B cell (primary cell): Measurements from ENCODE around the gene KIAA0586. TPM values are rescaled to one million over a fixed set of nuclear protein-coding genes. Genes with fewer than 3 reads are reported as not detected.

Experiments
- ATAC-seq: fragments of 200-7000 bp; cut with Tn5 transposase; one replicate; pipeline ENCODE4 v1.10.0; 2021; ENCODE audit warnings: low read depth, mild to moderate bottlenecking, moderate number of reproducible peaks, moderate library complexity
- CTCF ChIA-PET: fragments of 350-600 bp; sonication (Branson Sonifier 250); formaldehyde crosslinking; loops from one replicate; lab custom pipeline; 2021; ENCODE audit warnings: antibody characterized with exemption, inconsistent platforms; lab: Charles Lee
- POLR2A ChIA-PET: fragments of 350-600 bp; sonication (Branson Sonifier 250); formaldehyde crosslinking; loops from one replicate; lab custom pipeline; 2021; ENCODE audit warnings: antibody characterized with exemption; lab: Charles Lee
- DNase-seq: peaks from one replicate; pipeline ENCODE4 v3.0.0; 2013
- H2AFZ ChIP-seq: 2 replicates; pipeline ENCODE4 v1.6.1; 2012; ENCODE audit warnings: mild to moderate bottlenecking, low read depth, low read length; ENCODE audit not compliant: insufficient read depth, poor library complexity, severe bottlenecking
- H3K27ac ChIP-seq, 2 donors: 1 replicate in 1 of 2; 2 replicates in 1 of 2; pipeline ENCODE4 v1.5.1; 2012 to 2013; ENCODE audit warnings: low read length in 2 of 2, mild to moderate bottlenecking in 2 of 2, moderate library complexity in 1 of 2
- H3K27me3 ChIP-seq, 4 experiments: fragments of 200-600 bp in 1 of 4; sonication (generic) in 1 of 4; replicated peaks in 1 of 4; 1 replicate in 2 of 4; 2 replicates in 2 of 4; pipeline versions ENCODE4 v1.6.1 to v1.7.0; 2013 to 2016; ENCODE audit warnings: low read length in 3 of 4, mild to moderate bottlenecking in 2 of 4, mixed read lengths in 1 of 4, moderate library complexity in 1 of 4; ENCODE audit not compliant: insufficient read depth in 4 of 4, control insufficient read depth in 3 of 4; ENCODE audit errors: control extremely low read depth in 1 of 4
- H3K36me3 ChIP-seq, 2 experiments: replicated peaks in 1 of 2; 1 replicate in 1 of 2; 2 replicates in 1 of 2; pipeline versions ENCODE4 v1.6.1 to v1.7.1; 2013; ENCODE audit warnings: low read length in 1 of 2; ENCODE audit not compliant: insufficient read depth in 2 of 2, control insufficient read depth in 1 of 2; ENCODE audit errors: control extremely low read depth in 1 of 2, extremely low read depth in 1 of 2
- H3K4me1 ChIP-seq, 2 donors: fragments of 200-600 bp in 1 of 2; sonication (generic) in 1 of 2; 1 replicate in 1 of 2; 2 replicates in 1 of 2; pipeline versions ENCODE4 v1.5.1 to v1.6.1; 2013 to 2017; ENCODE audit warnings: low read length in 2 of 2; ENCODE audit not compliant: control insufficient read depth in 2 of 2, insufficient read depth in 2 of 2
- H3K4me2 ChIP-seq: replicated peaks from 2 replicates; pipeline ENCODE3; 2012; ENCODE audit warnings: mild to moderate bottlenecking, low read depth, low read length; ENCODE audit not compliant: poor library complexity, severe bottlenecking
- H3K4me3 ChIP-seq, 5 experiments: fragments of 200-600 bp in 1 of 5; sonication (generic) in 1 of 5; 1 replicate in 3 of 5; 2 replicates in 2 of 5; pipeline versions ENCODE4 v1.5.1 to v1.7.0; 2011 to 2016; ENCODE audit warnings: low read length in 4 of 5, mild to moderate bottlenecking in 4 of 5, low read depth in 2 of 5, control low read depth in 1 of 5, moderate library complexity in 1 of 5; ENCODE audit not compliant: insufficient read depth in 1 of 5; ENCODE audit errors: control extremely low read depth in 1 of 5, extremely low read depth in 1 of 5
- H3K79me2 ChIP-seq: fragments of 200-600 bp; sonication (generic); one replicate; pipeline ENCODE4 v1.6.0; 2016; ENCODE audit warnings: low read length; ENCODE audit not compliant: control insufficient read depth, insufficient read depth
- H3K9ac ChIP-seq: fragments of 200-600 bp; sonication (generic); 2 replicates; pipeline ENCODE4 v1.6.1; 2017; ENCODE audit warnings: mild to moderate bottlenecking, low read length, moderate library complexity
- H3K9me3 ChIP-seq, 3 donors: one replicate each; pipeline versions ENCODE4 v1.6.1 to v1.7.1; 2013; ENCODE audit warnings: low read length in 2 of 3; ENCODE audit not compliant: control insufficient read depth in 2 of 3, insufficient read depth in 1 of 3; ENCODE audit errors: control extremely low read depth in 1 of 3
- H4K20me1 ChIP-seq: 2 replicates; pipeline ENCODE4 v1.6.0; 2012; ENCODE audit warnings: mild to moderate bottlenecking, low read length; ENCODE audit not compliant: insufficient read depth, control insufficient read depth, poor library complexity, severe bottlenecking
- H3K27ac Mint-ChIP-seq: one replicate; pipeline ENCODE4 v1.8.0; 2021; ENCODE audit warnings: mixed read lengths
- H3K27me3 Mint-ChIP-seq: one replicate; pipeline ENCODE4 v1.8.0; 2021; ENCODE audit warnings: mixed read lengths
- H3K4me1 Mint-ChIP-seq: one replicate; pipeline ENCODE4 v1.8.0; 2021; ENCODE audit warnings: mixed read lengths
- H3K4me3 Mint-ChIP-seq: one replicate; pipeline ENCODE4 v1.8.0; 2021; ENCODE audit warnings: mixed read lengths
- H3K9me3 Mint-ChIP-seq: one replicate; pipeline ENCODE4 v1.8.0; 2022; ENCODE audit warnings: mixed read lengths; ENCODE audit not compliant: insufficient read depth
- EZH2 ChIP-seq: IDR thresholded peaks from 2 replicates; pipeline ENCODE4 v1.6.1; 2012; ENCODE audit warnings: borderline replicate concordance, low read depth, mild to moderate bottlenecking, moderate library complexity, low read length; ENCODE audit not compliant: insufficient read depth, poor library complexity, severe bottlenecking
- WGBS: methylation state at CpG from one replicate; pipeline ENCODE4 v1.1.5; 2013; ENCODE audit warnings: missing lambda C conversion rate; ENCODE audit not compliant: insufficient coverage; 5-methylcytosine and 5-hydroxymethylcytosine counted together
- intact Hi-C: fragments of 100-400 bp; cut with micrococcal nuclease; formaldehyde crosslinking; loops from one replicate; pipeline ENCODE4 v1.10.0; 2022
- polyA plus RNA-seq: library from polyadenylated mRNA; depleted of rRNA; stranded (reverse); fragments of >200 nt; gene quantifications from 2 replicates; pipeline ENCODE4 v1.2.3, GENCODE V29; 2012
- total RNA-seq, 2 donors: library from RNA; stranded (reverse); fragments of 120-200 nt in 1 of 2; gene quantifications; 1 replicate in 1 of 2; 2 replicates in 1 of 2; pipeline versions ENCODE4 v1.2.3 to v1.2.4, GENCODE V29; 2013 to 2022
- TF ChIP-seq, protein P1 (sequence below): fragments of 200-600 bp; IDR thresholded peaks from one replicate; pipeline ENCODE4 v1.8.0; 2022; ENCODE audit warnings: antibody characterized with exemption, mild to moderate bottlenecking

Gene KIAA0586
- total and polyA plus RNA-seq, 2 donors (not counting 1 experiment from before 2014, with no cell fraction given): 12.2 to 27.5 TPM

DNA sequence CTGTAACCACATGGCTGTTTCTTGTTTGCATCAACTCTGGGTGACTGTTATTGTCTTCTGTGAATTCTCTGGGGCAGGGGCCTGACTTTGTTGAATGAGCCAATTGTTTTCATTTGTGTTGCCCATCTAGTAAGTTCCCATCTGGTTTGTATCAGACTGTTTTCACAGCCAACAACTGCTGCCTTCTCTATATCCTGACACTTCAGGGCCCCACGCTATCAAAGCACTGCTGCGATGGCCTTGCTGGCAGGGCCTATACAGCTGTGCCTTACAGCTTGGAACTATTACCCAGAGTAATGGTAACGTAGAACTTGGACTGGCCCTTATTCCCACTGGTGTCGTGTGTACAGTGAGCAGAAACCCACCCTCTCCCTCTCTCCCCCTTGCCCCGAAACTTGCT lies 105.9 kb downstream of the KIAA0586 start:
- Mint-ChIP-seq H3K4me3 (no peak overlapping the region), H3K27ac (no peak overlapping the region), H3K9me3 (peaks cover 7% of the 10 kb centered on the region), H3K27me3 (no peaks in the 10 kb centered on the region), H3K4me1 (no peaks in the 10 kb centered on the region)
- Histone ChIP-seq H3K27ac (no peak overlapping the region), H4K20me1 (no peaks in the 10 kb centered on the region), H2AFZ (no peak overlapping the region), H3K4me1 (no peaks in the 10 kb centered on the region), H3K79me2 (no peaks in the 10 kb centered on the region), H3K27me3 (no peaks in the 10 kb centered on the region), H3K9ac (no peak overlapping the region), H3K4me2 (no peak overlapping the region), H3K9me3 (peaks cover 0 to 5% (median 0%) of the 10 kb centered on the region in 3 donors), H3K36me3 (no peaks in the 10 kb centered on the region), H3K4me3 (no peak overlapping the region)
- WGBS: 76% methylated on average over 2 of the region's 5 CpGs
- POLR2A ChIA-PET: no interaction called here
- TF ChIP-seq, protein P1, sequence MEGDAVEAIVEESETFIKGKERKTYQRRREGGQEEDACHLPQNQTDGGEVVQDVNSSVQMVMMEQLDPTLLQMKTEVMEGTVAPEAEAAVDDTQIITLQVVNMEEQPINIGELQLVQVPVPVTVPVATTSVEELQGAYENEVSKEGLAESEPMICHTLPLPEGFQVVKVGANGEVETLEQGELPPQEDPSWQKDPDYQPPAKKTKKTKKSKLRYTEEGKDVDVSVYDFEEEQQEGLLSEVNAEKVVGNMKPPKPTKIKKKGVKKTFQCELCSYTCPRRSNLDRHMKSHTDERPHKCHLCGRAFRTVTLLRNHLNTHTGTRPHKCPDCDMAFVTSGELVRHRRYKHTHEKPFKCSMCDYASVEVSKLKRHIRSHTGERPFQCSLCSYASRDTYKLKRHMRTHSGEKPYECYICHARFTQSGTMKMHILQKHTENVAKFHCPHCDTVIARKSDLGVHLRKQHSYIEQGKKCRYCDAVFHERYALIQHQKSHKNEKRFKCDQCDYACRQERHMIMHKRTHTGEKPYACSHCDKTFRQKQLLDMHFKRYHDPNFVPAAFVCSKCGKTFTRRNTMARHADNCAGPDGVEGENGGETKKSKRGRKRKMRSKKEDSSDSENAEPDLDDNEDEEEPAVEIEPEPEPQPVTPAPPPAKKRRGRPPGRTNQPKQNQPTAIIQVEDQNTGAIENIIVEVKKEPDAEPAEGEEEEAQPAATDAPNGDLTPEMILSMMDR: no peak
- no peak for TF ChIP-seq EZH2
- CTCF ChIA-PET: no interaction called here
- intact Hi-C loops: no loop called here
- no peak for ATAC-seq
- no peak for DNase-seq

DNA sequence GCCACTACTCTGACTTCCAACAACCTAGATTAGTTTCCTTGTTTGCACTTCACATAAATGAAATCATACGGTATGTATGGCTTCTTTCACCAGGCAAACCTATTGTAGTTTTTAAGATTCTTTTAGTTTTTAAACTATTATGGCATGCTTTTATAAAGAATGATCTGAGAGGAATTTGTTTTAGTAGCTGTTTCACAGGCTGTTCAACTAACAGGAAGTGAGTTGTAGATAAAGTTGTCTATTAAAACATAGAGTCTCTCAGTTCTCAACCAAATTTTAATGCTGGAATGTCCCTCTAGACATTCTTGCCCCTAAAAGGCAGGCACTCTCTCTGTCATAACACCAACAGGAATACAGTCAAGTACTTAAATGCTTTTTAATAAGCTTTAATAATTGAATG lies 107.5 kb downstream of the KIAA0586 start:
- POLR2A ChIA-PET: no interaction called here
- no peaks in the 10 kb centered on the region for H3K4me1 Mint-ChIP-seq

More for the DNA sequence above, 107.5 kb downstream of the KIAA0586 start:
- no peak for TF ChIP-seq EZH2
- TF ChIP-seq, protein P1: no peak
- Histone ChIP-seq H3K4me1 (no peaks in the 10 kb centered on the region), H3K36me3 (no peaks in the 10 kb centered on the region), H3K9ac (no peak overlapping the region), H3K27ac (no peak overlapping the region), H3K4me2 (no peak overlapping the region), H3K4me3 (no peak overlapping the region), H2AFZ (no peak overlapping the region), H3K79me2 (no peaks in the 10 kb centered on the region), H4K20me1 (no peaks in the 10 kb centered on the region), H3K27me3 (no peaks in the 10 kb centered on the region), H3K9me3 (peaks cover 0 to 5% (median 0%) of the 10 kb centered on the region in 3 donors)
- CTCF ChIA-PET: no interaction called here
- intact Hi-C loops: no loop called here
- H3K27me3 Mint-ChIP-seq: no peaks in the 10 kb centered on the region
- ATAC-seq: no peak
- no CpG with 5 or more reads among the region's 1 CpG for whole genome bisulfite sequencing
- no peak overlapping the region for H3K27ac Mint-ChIP-seq
- H3K9me3 Mint-ChIP-seq: peaks cover 2% of the 10 kb centered on the region
- DNase-seq: no peak
- H3K4me3 Mint-ChIP-seq: no peak overlapping the region
